ENCODE results near the gene SGTB.

DNA sequence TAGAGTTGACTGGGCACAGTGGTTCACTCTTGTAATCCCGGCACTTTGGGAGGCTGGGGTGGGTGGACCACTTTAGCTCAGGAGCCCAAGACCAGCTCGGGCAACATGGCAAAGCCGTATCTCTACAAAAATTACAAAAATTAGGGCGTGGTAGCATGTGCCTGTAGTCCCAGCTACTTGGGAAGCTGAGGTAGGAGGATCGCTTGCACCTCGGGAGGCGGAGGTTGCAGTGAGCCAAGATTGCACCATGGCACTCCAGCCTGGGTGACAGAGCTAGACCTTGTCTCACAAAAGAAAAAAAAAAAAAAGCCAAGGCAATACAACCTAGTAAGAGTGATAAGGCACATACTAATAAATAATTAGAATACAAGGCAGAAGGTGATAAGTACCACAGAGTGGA is 15.9 kb upstream of the SGTB start:
- TF ChIP-seq, protein P1, sequence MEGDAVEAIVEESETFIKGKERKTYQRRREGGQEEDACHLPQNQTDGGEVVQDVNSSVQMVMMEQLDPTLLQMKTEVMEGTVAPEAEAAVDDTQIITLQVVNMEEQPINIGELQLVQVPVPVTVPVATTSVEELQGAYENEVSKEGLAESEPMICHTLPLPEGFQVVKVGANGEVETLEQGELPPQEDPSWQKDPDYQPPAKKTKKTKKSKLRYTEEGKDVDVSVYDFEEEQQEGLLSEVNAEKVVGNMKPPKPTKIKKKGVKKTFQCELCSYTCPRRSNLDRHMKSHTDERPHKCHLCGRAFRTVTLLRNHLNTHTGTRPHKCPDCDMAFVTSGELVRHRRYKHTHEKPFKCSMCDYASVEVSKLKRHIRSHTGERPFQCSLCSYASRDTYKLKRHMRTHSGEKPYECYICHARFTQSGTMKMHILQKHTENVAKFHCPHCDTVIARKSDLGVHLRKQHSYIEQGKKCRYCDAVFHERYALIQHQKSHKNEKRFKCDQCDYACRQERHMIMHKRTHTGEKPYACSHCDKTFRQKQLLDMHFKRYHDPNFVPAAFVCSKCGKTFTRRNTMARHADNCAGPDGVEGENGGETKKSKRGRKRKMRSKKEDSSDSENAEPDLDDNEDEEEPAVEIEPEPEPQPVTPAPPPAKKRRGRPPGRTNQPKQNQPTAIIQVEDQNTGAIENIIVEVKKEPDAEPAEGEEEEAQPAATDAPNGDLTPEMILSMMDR (IDR thresholded peaks at IDR 0.05), result no peak
- no peak for TF ChIP-seq EP300 (IDR thresholded peaks at IDR 0.05)

All from suprapubic skin (tissue), 3 donors.